IPS-20b (cell line): ENCODE data around the gene TRMT112.

Experiments
- H3K27ac ChIP-seq: one replicate; pipeline ENCODE4 v1.5.1; 2013; ENCODE audit warnings: low read length
- H3K27me3 ChIP-seq: 2 replicates; pipeline ENCODE4 v1.6.1; 2013; ENCODE audit warnings: mild to moderate bottlenecking, low read length, inconsistent platforms; ENCODE audit not compliant: insufficient read depth
- H3K36me3 ChIP-seq: 2 replicates; pipeline ENCODE4 v1.6.1; 2013; ENCODE audit warnings: low read depth, mild to moderate bottlenecking, inconsistent platforms, low read length, moderate library complexity; ENCODE audit not compliant: insufficient read depth
- H3K4me1 ChIP-seq: 2 replicates; pipeline ENCODE4 v1.6.1; 2013; ENCODE audit warnings: mild to moderate bottlenecking, control low read depth, inconsistent platforms, low read length, moderate library complexity; ENCODE audit not compliant: insufficient read depth
- H3K4me3 ChIP-seq: 2 replicates; pipeline ENCODE4 v1.5.1; 2013; ENCODE audit warnings: mild to moderate bottlenecking, low read length, inconsistent platforms
- H3K9ac ChIP-seq: 2 replicates; pipeline ENCODE4 v1.6.1; 2013; ENCODE audit warnings: low read depth, mild to moderate bottlenecking, inconsistent platforms, low read length, moderate library complexity
- H3K9me3 ChIP-seq: 2 replicates; pipeline ENCODE4 v1.6.1; 2013; ENCODE audit warnings: mild to moderate bottlenecking, low read depth, low read length, inconsistent platforms; ENCODE audit not compliant: insufficient read depth

The TRMT112 gene

GRCh38 chr11:64303109-64304031 lies 14.0 kb downstream of the TRMT112 start:
- Histone ChIP-seq H3K9me3 (no peaks in the 10 kb centered on the region), H3K27ac (no peak overlapping the region), H3K4me3 (peak overlapping the region; percentile 88; the same call in 1 of the 2 replicates), H3K27me3 (peaks cover 43% of the 10 kb centered on the region), H3K9ac (peak overlapping the region; percentile 96; the same call in 1 of the 2 replicates), H3K36me3 (peaks cover 5% of the 10 kb centered on the region; the same call in 1 of the 2 replicates), H3K4me1 (peaks cover 11% of the 10 kb centered on the region; the same call in 1 of the 2 replicates)

GRCh38 chr11:64299847-64300648 lies 17.3 kb downstream of the TRMT112 start, which contains the start of gene CATSPERZ:
Gene CATSPERZ (plus strand): TSS chr11:64300358. CDS start chr11:64300411, 53 bp downstream.
- H3K4me3 ChIP-seq = peak within 1 kb of the TSS; percentile 43; the same call in 1 of the 2 replicates
- H3K9me3 ChIP-seq = no peaks in the 10 kb centered on the region
- H3K4me1 ChIP-seq = peaks cover 5% of the 10 kb centered on the region; the same call in 1 of the 2 replicates
- peaks cover 76% of the 10 kb centered on the region for H3K27me3 ChIP-seq
- no peak within 1 kb of the TSS for H3K27ac ChIP-seq
- no peak within 1 kb of the TSS for H3K9ac ChIP-seq
- H3K36me3 ChIP-seq = no peaks in the 10 kb centered on the region

- H3K4me3 ChIP-seq = no peak overlapping the region
- no peak overlapping the region for H3K9ac ChIP-seq
These were observed 18.2 kb downstream of the TRMT112 start for GRCh38 chr11:64298966-64299846.

GRCh38 chr11:64297699-64298358 lies 19.5 kb downstream of the TRMT112 start:
- Histone ChIP-seq H3K4me1 (no peaks in the 10 kb centered on the region; the same call in 1 of the 2 replicates), H3K27me3 (peaks cover 93% of the 10 kb centered on the region), H3K9ac (no peak overlapping the region), H3K36me3 (no peaks in the 10 kb centered on the region), H3K27ac (no peak overlapping the region), H3K4me3 (no peak overlapping the region), H3K9me3 (no peaks in the 10 kb centered on the region)

More at GRCh38 chr11:64298966-64299846, 18.2 kb downstream of the TRMT112 start:
- H3K36me3 ChIP-seq = no peaks in the 10 kb centered on the region
- H3K27ac ChIP-seq = no peak overlapping the region
- peaks cover 85% of the 10 kb centered on the region for H3K27me3 ChIP-seq
- peaks cover 5% of the 10 kb centered on the region; the same call in 1 of the 2 replicates for H3K4me1 ChIP-seq
- H3K9me3 ChIP-seq = no peaks in the 10 kb centered on the region

GRCh38 chr11:64296830-64297698 lies 20.3 kb downstream of the TRMT112 start:
- Histone ChIP-seq H3K27ac (no peak overlapping the region), H3K4me3 (peak overlapping the region; percentile 26; the same call in 1 of the 2 replicates)

GRCh38 chr11:64296236-64296635 lies 21.1 kb downstream of the TRMT112 start:
- no peak overlapping the region for H3K27ac ChIP-seq
- H3K27me3 ChIP-seq = peaks cover 100% of the 10 kb centered on the region
- H3K36me3 ChIP-seq = no peaks in the 10 kb centered on the region
- no peak overlapping the region for H3K4me3 ChIP-seq
- H3K9me3 ChIP-seq = no peaks in the 10 kb centered on the region
- no peak overlapping the region for H3K9ac ChIP-seq
- H3K4me1 ChIP-seq = no peaks in the 10 kb centered on the region; the same call in 1 of the 2 replicates

More at GRCh38 chr11:64296830-64297698, 20.3 kb downstream of the TRMT112 start:
- Histone ChIP-seq H3K9me3 (no peaks in the 10 kb centered on the region), H3K27me3 (peaks cover 100% of the 10 kb centered on the region), H3K36me3 (no peaks in the 10 kb centered on the region), H3K9ac (no peak overlapping the region), H3K4me1 (no peaks in the 10 kb centered on the region; the same call in 1 of the 2 replicates)

GRCh38 chr11:64295760-64296159 lies 21.6 kb downstream of the TRMT112 start:
- Histone ChIP-seq H3K4me3 (no peak overlapping the region), H3K27me3 (peaks cover 100% of the 10 kb centered on the region), H3K27ac (no peak overlapping the region), H3K9me3 (no peaks in the 10 kb centered on the region), H3K36me3 (no peaks in the 10 kb centered on the region), H3K4me1 (no peaks in the 10 kb centered on the region; the same call in 1 of the 2 replicates), H3K9ac (no peak overlapping the region)

- no peaks in the 10 kb centered on the region for H3K36me3 ChIP-seq
- H3K4me3 ChIP-seq = no peak overlapping the region
- H3K27me3 ChIP-seq = peaks cover 100% of the 10 kb centered on the region
- H3K4me1 ChIP-seq = no peaks in the 10 kb centered on the region
- H3K9ac ChIP-seq = no peak overlapping the region
- H3K27ac ChIP-seq = no peak overlapping the region
- H3K9me3 ChIP-seq = no peaks in the 10 kb centered on the region
These were observed 22.6 kb downstream of the TRMT112 start for GRCh38 chr11:64294774-64295173.

- no peaks in the 10 kb centered on the region for H3K4me1 ChIP-seq
- no peaks in the 10 kb centered on the region for H3K36me3 ChIP-seq
- no peak overlapping the region for H3K4me3 ChIP-seq
- H3K9me3 ChIP-seq = no peaks in the 10 kb centered on the region
- no peak overlapping the region for H3K9ac ChIP-seq
- H3K27me3 ChIP-seq = peaks cover 90% of the 10 kb centered on the region
- no peak overlapping the region for H3K27ac ChIP-seq
These were observed 24.7 kb downstream of the TRMT112 start for GRCh38 chr11:64292460-64293254.
